ENCODE measurements around the gene DCAF11.
A peak's percentile ranks its signal among the peaks of the same experiment; 100 is the strongest.
"Not testable (repeated sequence)": the region's sequence is repeated elsewhere in the genome, so short reads cannot be mapped to it uniquely, and the experiment has no call there.

DCAF11 gene

DNA sequence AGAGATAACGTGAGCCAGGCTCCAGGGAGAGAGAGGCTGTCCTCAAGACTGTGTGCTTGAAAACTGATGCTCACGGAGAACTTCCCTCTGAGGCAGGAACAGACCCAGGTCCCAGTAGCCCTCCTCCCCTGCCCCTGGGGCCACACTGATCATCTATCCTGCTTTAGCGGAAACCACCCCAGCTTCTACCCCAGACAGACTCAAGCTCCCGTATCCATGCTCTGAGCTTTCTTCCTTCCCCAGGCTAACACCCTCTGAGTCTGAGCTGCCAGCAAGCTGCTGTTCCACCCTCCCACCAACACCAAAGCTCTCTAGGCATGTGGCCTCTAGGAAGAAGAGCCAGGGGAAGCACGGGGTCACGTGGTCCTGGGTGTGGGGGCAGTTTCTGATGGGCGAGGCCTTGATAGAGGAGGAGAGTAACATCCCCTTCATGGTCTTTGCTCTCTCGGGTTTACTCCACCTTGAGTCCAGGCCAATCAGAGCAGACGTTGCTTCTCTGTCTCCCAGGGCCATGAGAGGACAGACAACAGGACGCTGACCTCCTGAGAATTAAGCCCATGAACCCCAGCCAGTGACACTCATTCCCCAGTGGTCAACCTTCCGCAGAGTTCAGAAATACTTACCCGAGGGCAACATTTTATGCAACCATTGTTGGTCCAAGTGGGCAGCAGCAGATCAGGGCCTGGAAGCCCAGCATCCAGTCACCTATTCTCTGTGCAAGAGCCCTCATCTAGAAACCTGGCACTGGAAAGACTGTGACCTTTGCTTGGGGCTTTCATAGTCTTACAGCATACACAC, 19.1 kb upstream of the DCAF11 start:
- peak in 1 of 2 donors; percentile 77 for DNase-seq (ENCODE audit: extremely low read depth in 1 of 2, low read depth in 1 of 2)

DNA sequence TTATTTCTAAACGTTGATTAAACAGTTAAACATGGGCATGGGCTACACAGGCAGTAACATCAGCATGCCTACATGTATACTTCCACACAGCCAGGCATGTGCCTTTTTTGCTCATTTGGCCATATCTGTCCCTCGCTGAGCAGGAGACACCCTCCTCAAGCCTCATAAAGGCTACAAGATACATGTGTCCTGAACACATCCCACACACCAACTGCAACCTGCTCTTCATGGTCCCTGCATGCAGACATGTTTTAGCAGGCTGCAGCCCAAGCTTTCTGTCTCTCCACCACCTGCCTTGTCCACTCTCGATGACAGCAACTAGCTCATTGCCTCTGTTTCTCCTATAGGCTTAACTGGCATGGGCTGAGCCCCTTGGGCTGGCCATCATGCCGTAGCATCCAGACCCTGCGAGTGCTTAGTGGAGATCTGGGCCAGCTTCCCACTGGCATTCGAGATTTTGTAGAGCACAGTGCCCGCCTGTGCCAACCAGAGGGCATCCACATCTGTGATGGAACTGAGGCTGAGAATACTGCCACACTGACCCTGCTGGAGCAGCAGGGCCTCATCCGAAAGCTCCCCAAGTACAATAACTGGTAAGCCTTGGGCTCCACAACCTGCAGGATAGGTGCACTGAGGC, 17.9 kb upstream of the DCAF11 start:
- DNase-seq (ENCODE audit: extremely low read depth in 1 of 2, low read depth in 1 of 2), result no peak

DNA sequence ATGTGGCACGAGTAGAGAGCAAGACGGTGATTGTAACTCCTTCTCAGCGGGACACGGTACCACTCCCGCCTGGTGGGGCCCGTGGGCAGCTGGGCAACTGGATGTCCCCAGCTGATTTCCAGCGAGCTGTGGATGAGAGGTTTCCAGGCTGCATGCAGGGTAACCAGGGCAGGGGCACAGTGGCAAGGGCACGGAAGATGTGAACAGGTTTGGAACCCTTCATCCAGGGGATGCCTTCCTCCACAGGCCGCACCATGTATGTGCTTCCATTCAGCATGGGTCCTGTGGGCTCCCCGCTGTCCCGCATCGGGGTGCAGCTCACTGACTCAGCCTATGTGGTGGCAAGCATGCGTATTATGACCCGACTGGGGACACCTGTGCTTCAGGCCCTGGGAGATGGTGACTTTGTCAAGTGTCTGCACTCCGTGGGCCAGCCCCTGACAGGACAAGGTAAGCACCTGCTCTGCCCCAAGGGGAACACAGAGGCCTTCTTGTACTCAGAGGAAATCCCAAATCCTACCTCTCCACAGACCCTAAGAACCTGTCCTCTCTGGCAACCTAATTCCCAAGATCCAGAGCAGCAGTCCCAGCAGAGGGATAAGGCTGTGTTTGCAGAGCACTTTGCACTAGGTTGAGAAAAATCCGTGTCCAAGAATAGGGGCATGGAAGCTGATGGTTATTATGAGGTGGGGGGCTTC, 16.2 kb upstream of the DCAF11 start:
- no peak for DNase-seq (ENCODE audit: extremely low read depth in 1 of 2, low read depth in 1 of 2)

DNA sequence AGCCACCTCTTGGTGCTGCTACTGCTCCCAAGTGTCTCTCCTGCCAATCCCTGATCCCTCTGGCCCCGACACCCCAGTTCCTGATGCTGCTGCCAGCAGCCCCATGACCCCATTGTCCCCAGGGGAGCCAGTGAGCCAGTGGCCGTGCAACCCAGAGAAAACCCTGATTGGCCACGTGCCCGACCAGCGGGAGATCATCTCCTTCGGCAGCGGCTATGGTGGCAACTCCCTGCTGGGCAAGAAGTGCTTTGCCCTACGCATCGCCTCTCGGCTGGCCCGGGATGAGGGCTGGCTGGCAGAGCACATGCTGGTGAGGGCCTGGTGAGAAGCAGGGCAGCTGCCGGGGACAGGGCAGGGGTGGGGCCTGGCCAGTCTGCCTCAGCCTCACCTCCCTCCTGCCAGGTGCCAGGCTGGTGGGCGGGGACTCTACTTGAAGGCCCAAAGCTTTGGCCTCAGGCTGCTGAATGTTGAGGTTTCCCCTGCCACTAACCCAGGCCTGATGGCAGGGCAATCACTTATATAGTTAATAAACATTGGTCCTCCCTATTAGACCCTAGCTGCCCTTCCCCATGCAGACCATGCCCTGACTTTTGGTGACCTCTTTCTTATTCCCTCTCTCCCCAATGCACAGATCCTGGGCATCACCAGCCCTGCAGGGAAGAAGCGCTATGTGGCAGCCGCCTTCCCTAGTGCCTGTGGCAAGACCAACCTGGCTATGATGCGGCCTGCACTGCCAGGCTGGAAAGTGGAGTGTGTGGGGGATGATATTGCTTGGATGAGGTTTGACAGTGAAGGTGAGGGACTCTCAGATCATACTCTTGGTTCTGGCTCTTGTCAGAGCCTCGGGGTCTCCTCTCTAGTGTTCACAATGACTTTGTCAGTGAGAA, 15.4 kb upstream of the DCAF11 start:
- no peak for DNase-seq (ENCODE audit: extremely low read depth in 1 of 2, low read depth in 1 of 2)

DNA sequence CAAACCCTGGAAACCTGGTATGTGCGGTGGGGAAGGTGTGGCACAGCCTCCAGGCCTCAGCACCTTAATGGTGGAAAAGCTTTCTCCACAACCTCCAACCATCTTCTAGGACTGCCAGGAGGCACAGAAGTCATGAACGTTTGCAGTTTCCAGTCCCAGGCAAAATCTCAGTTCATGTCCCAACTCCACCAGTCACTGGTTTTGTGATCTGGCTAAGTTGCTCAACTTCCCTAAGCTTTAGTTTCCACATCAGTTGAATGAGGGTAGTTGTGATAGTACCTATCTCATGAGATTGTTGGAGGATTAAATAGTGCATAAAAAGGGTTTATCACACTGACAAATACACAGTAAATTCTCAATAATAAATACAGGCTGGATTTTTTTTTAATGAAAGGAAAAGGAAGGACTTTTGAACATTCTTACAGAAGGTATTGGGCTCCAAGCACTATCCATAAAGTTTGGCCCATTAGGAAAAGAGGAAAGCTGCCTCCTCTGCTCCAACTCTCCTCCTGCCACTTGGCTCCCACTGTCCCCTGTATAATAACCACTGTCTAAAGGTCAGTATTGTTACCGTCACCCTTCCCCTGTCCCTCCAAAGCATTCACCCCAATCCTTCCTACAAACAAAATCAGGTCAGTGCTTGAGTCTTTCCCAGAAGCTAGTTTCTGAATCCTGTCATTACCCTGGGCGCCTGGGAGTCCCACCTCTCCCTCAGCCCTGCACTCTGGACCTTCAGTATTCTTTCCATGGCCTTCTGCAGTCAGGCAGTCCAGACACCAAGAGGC, 14.2 kb upstream of the DCAF11 start:
- DNase-seq (ENCODE audit: extremely low read depth in 1 of 2, low read depth in 1 of 2), result no peak

DNA sequence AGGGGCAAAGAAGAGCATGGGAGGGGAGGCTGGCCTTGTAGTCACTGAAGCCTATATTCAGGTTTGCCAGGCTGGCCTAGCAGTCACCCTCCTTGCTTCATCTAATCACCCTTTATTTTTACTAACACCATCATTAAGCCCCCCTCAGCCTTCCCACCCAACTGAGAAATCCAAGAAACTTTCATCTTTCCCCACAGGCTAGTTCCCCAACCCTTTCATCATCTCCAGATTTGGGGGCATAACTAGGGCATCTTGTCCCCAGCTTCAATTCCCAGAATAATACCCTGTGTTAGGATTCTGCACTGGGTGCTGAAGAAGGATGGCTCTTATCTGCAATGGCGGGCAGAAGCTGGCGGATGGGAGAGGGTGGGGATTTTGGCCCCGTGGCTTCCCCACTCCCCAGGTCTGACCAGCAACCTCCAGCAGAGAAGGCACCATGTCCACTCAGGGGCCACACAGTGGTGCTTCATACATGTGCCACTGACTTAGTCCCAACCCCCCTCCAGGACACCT, 13.5 kb upstream of the DCAF11 start:
- no peak for DNase-seq (ENCODE audit: extremely low read depth in 1 of 2, low read depth in 1 of 2)

DNA sequence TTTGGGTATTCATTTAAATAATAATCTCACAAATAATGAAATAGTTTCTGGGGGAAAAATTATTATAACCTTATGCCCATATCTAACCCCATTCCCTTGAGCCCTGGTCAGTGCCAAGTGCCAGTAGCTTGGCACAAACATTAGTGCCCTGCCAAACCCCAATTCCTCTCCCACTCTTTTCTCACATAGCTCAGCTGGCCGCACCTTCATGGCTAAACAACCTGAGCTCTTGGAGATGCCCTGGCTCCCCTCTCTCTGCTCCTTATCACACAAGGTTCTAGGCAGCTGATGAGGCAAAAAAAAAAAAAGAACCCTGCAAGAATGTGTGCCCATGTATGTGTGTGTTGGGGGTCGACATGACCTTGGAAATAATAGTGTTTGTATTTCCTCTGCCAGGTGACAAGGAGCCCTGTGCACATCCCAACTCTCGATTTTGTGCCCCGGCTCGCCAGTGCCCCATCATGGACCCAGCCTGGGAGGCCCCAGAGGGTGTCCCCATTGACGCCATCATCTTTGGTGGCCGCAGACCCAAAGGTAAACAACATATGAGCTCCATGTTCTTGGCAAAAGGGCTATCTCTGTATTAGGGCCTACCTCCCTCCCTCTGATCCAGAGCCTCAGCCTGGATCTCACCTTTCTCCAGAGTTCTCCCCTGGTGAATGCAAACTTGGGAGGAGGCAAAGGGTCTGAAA, 12.1 kb upstream of the DCAF11 start:
- no peak for DNase-seq (ENCODE audit: extremely low read depth in 1 of 2, low read depth in 1 of 2)

DNA sequence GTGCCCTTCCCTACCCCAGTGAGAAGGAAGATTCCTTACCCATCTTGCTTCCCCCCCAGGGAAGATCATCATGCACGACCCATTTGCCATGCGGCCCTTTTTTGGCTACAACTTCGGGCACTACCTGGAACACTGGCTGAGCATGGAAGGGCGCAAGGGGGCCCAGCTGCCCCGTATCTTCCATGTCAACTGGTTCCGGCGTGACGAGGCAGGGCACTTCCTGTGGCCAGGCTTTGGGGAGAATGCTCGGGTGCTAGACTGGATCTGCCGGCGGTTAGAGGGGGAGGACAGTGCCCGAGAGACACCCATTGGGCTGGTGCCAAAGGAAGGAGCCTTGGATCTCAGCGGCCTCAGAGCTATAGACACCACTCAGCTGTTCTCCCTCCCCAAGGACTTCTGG, 11.1 kb upstream of the DCAF11 start:
- no peak for DNase-seq (ENCODE audit: extremely low read depth in 1 of 2, low read depth in 1 of 2)

DNA sequence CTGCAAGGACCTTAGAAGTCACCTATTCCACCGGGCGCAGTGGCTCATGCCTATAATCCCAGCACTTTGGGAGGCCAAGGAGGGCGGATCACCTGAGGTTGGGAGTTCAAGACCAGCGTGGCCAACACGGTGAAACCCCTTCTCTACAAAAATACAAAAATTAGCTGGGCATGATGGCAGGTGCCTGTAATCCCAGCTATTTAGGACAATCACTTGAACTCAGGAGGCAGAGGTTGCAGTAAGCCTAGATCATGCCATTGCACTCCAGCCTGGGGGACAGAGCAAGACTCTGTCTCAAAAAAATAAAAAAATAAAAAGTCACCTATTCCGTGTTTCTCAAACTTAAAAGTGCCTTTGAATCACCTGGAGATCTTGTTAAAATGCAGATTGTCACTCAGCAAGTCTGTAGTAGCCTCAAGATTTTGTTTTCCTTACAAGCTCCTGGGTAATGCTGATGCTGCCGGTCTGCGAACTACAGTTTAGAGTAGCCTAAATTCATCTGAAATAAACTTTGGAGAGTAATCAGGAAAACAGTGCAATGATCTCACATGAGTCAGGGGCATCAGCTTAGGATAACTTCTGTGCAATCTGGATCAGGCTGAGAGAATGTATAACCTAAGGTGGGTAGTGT, 8.9 kb upstream of the DCAF11 start:
- DNase-seq (ENCODE audit: extremely low read depth in 1 of 2, low read depth in 1 of 2), result not testable (repeated sequence)

DNA sequence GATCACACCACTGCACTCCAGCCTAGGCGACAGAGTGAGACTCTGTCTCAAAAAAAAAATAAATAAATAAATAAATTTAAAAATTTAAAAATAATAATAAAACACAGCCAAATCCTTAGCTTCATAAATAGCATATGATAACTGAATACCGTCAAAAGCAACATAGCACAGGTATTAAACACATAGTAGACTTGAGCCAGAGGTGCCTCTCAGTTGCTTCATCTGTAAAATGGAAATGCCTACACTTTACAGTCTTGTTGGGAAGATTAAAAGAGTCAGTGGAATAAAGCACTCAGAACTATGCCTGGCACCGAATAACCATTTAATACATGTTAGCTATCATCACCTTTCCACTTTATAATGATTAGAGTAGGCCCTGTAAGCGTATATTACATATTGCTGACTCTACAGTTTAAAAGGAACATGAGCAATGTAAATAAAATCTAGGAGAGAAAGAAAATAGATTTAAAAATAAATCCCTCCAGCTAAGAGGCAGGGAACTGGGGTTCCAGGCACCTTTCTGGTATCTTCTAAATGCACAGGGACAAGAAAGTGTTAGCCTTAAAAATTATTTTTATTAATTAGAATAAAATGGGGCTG, 7.8 kb upstream of the DCAF11 start:
- DNase-seq (ENCODE audit: extremely low read depth in 1 of 2, low read depth in 1 of 2), result no peak

DNA sequence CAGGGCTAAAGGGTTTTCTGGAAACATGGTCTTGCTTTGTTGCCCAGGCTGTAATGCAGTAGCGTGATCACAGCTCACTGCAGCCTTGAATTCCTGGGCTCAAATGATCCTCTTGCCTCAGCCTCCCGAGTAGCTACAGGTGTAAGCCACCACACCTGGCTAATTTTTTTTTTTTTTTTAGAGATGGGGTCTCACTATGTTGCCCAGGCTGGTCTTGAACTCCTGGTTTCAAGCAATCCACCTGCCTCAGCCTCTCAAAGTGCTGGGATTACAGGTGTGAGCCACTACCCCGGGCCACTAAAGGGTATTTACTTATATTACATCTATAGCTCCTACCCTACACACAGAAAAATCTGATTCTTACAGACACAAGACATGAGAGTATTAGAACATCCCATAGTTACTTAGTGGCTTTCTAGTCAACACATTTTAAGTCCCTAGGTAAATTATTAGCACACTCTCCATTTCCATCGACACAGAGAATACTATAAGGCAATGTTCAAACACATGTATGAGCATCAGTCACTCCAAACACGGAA, 6.2 kb upstream of the DCAF11 start:
- DNase-seq (ENCODE audit: extremely low read depth in 1 of 2, low read depth in 1 of 2), result no peak

DNA sequence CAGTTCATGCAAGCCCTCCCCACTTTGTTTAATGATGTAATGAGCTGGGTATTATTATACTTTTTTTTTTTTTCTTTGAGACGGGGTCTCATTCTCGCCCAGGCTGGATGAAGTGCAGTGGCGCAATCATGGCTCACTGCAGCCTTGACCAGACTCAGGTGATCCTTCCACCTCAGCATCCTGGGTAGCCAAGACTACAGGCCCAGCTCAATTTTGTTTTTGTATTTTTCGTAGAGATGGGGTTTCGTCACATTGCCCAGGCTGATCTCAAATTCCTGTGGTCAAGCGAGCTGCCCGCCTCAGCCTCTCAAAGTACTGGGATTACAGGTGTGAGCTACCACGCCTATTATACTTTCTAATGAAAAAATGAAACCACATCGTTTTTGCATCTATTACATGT, 4.5 kb upstream of the DCAF11 start:
- DNase-seq (ENCODE audit: extremely low read depth in 1 of 2, low read depth in 1 of 2), result no peak

DNA sequence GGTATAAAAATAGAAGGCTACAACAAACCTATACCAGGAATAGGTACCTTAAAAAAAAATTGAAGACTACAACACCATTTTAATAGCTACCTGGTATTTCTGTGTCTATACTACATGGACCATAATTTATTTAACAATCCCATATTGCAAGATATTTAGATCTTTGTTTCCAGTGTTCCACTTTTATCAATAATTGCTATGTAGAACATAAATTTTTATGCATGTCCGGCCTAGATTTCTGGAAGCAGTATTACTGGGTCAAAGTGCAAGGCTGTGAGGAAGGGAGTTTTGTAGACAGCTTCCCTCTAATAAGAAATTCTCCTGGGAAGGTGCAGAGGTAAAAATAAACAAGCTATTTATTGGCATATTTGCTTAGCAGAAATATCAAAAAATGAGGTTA, 4.1 kb upstream of the DCAF11 start:
- DNase-seq (ENCODE audit: extremely low read depth in 1 of 2, low read depth in 1 of 2), result no peak

DNA sequence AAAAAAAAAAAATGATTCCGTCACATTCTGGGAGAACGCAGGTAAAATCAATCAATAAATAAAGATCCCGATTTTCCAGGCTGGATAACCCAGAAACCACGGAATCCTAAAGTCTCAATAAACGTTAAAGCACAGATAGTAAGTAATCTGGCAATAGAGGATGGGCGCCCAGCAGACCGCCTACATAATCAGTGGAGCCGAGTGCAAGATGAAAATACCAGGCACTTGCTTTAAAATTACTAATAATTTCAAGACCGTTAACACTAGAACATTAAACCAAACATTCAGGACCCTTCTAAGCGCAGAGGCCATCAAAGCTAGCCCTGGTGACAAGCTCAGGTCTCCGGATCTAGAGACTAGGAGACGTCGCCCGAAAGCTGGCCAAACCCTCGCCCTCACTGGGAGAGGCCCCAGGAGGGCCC, 1.2 kb upstream of the DCAF11 start:
- no peak for DNase-seq (ENCODE audit: extremely low read depth in 1 of 2, low read depth in 1 of 2)

DNA sequence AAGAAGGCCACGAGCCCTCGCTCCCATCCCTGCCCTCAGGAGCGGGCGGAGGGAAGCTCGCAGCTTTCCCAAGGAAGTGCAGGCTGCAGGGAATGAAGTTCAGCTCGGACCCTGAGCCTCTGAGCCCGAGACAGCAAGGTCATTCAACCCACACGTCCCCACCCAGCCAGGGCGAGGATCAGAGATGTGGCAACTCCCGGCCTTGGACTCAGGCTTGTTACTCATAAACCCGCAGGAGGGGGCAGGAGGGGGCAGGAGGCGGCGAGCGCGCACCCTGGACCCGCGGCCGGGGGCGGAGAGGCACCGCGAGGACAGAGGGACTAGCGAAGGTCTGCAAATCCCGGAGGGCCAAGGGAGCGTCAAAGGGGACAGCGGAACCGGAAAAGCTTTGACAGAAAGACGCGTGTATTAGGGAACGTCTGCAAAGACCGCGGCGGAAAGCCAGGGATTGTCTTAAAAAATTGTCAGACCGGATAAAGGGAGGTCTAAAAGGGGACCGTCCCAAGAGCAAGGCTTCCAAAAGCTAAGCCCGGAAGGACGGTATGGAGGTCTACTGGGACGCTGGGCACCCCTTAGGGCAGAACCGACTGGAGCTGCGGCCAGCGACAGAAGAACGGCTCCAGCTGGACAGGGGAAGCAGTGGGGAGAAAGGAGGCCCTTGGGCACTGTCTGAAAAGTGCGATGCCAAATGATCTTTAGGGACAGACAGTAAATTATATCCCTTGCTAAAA, 611 bp upstream of the DCAF11 start:
- DNase-seq (ENCODE audit: extremely low read depth in 1 of 2, low read depth in 1 of 2), result peak; percentile 67 to 85

DNA sequence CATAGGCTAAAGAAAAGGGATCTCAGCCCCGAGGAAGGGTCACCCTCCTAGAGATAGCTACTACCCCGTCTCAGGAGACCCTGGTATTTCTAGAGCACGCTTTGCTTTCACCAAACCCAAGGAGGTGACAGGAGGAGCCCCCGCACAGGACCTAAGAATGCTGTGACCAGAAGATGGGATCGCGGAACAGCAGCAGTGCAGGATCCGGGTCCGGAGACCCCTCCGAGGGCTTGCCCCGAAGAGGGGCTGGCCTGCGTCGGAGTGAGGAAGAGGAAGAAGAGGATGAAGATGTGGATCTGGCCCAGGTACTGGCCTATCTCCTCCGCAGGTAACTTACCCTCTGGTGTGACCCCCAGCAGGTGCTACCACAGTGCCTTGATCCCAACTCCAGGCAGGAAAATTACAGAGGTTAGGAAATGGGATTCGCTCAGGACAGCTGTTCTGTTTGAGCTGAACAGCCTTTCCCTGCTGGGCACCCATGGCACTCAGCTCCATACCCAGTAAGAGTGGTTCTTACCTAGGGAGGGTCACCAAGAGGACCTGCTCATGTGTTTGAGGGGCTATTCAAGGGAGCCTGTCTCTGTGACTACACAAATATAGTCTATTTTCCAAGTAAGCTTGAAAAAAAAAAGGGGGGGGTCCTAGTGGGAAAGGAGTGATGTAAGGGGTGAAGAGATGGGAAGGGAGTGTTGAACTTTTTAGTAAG, 998 bp downstream of the DCAF11 start:
- no peak for DNase-seq (ENCODE audit: extremely low read depth in 1 of 2, low read depth in 1 of 2)
